Vein endothelial cell (primary cell): Measurements from ENCODE around the gene ZNF679. TPM values are rescaled to one million over a fixed set of nuclear protein-coding genes. Genes with fewer than 3 reads are reported as not detected.

Experiments used
- total RNA-seq: library from RNA; depleted of rRNA; stranded (reverse); fragments of >200 nt; gene quantifications from 2 replicates; pipeline ENCODE4 v1.2.3, GENCODE V29; 2012

Gene ZNF679
- not detected in 2 replicates for total RNA-seq

DNA sequence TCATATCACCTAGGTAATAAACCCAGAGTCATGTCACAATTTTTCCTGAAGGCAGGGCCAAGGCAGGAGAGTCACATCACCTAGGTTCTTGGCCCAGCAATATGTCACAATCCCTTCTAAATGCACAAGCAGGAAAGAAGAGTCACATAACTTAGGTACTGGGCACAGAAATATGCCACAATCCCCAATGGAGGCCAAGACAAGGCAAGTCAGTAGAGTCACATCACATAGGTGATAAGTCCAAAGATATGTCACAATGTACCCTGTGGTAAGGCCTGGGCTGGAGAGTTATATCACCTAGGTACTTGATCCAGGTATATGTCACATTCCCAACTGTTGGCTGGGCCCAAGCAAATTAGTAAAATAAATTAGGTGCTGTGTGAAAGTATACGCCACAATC lies at the start of gene ZNF679:
Gene ZNF679, plus strand, starts transcription at position 301 of the 400 bp plus-strand sequence. CDS start 20,644 bp downstream, outside the sequence.

DNA sequence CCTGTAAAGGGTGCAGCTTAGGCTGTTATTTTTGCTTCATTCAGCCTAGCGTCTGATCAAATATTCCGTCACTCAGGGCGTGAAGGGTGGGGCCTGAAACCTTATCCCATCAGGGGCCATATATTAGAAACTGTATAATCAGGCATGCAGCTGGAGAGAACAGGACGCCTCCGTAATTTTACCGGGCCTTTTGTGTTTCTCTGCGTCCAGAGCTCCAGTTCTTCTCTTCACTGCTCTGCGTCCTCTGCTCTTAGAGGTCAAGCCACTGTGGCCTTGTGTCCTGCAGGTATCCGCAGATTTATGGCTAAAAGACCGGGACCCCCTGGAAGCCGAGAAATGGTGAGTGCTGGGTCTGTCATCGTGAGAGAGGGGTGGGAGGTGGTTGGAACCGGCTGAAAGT lies 21.4 kb upstream of the ZNF679 start, which contains the start of gene ZNF735:
Gene ZNF735, plus strand, starts transcription at position 301 of the 400 bp plus-strand sequence. Its CDS starts 0 bp downstream, at position 301.

GRCh38 chr7:64313740-64314491 lies 85.6 kb downstream of the ZNF679 start, which contains the start of gene ZNF736:
Gene ZNF736 (plus strand): TSS chr7:64313961. CDS start chr7:64314151, 190 bp downstream.

Other genes with a start within 250 kb of the ZNF679 start
- not detected in 2 replicates for gene ZNF722, start 229.6 kb upstream of the ZNF679 start, total RNA-seq
- gene ZNF727, start 183.0 kb upstream of the ZNF679 start, total RNA-seq = 0.10 TPM in 1 of 2 replicates, not detected in the other
- gene ZNF735, start 21.3 kb upstream of the ZNF679 start, total RNA-seq = not detected in 2 replicates
- gene ZNF736, start 85.5 kb downstream of the ZNF679 start, total RNA-seq = 6.9 and 10.4 TPM in 2 replicates